Trophoblast cell (in vitro differentiated cells and primary cell): ENCODE results near the gene PAX1.

Experiments
- DNase-seq, 2 donors: peaks; one replicate each; pipeline ENCODE4 v3.0.0-alpha.2; 2016
- H2AFZ ChIP-seq: 2 replicates; pipeline ENCODE4 v1.6.1; 2013; ENCODE audit warnings: low read length, moderate library complexity, mild to moderate bottlenecking; ENCODE audit not compliant: insufficient read depth, poor library complexity
- H2AK5ac ChIP-seq: 2 replicates; pipeline ENCODE4 v1.6.1; 2013; ENCODE audit warnings: mild to moderate bottlenecking, low read length
- H2BK120ac ChIP-seq: 2 replicates; pipeline ENCODE4 v1.6.1; 2013; ENCODE audit warnings: low read length, mild to moderate bottlenecking, moderate library complexity; ENCODE audit not compliant: insufficient read depth, poor library complexity
- H2BK12ac ChIP-seq: 2 replicates; pipeline ENCODE4 v1.6.1; 2013; ENCODE audit warnings: mild to moderate bottlenecking, low read length, moderate library complexity
- H2BK5ac ChIP-seq: 2 replicates; pipeline ENCODE4 v1.6.1; 2013; ENCODE audit warnings: low read length, low read depth, moderate library complexity, mild to moderate bottlenecking; ENCODE audit not compliant: poor library complexity
- H3K14ac ChIP-seq: 2 replicates; pipeline ENCODE4 v1.6.1; 2013; ENCODE audit warnings: mild to moderate bottlenecking, low read length
- H3K18ac ChIP-seq: 2 replicates; pipeline ENCODE4 v1.6.1; 2013; ENCODE audit warnings: mild to moderate bottlenecking, low read length
- H3K23ac ChIP-seq: 2 replicates; pipeline ENCODE4 v1.6.1; 2013; ENCODE audit warnings: low read length
- H3K27ac ChIP-seq: 2 replicates; pipeline ENCODE4 v1.5.1; 2013; ENCODE audit warnings: low read depth, mild to moderate bottlenecking, inconsistent platforms, low read length, moderate library complexity
- H3K27me3 ChIP-seq: 2 replicates; pipeline ENCODE4 v1.6.1; 2013; ENCODE audit warnings: inconsistent platforms, mild to moderate bottlenecking, low read length, moderate library complexity; ENCODE audit not compliant: insufficient read depth
- H3K36me3 ChIP-seq, 2 experiments: 1 replicate in 1 of 2; 2 replicates in 1 of 2; pipeline ENCODE4 v1.6.1; 2013; ENCODE audit warnings: low read length in 2 of 2, mild to moderate bottlenecking in 2 of 2, moderate library complexity in 1 of 2; ENCODE audit not compliant: insufficient read depth in 2 of 2, control insufficient read depth in 1 of 2
- H3K4ac ChIP-seq: 2 replicates; pipeline ENCODE4 v1.6.1; 2013; ENCODE audit warnings: low read depth, mild to moderate bottlenecking, low read length, moderate library complexity
- H3K4me1 ChIP-seq, 2 experiments: 1 replicate in 1 of 2; 2 replicates in 1 of 2; pipeline ENCODE4 v1.6.1; 2013; ENCODE audit warnings: low read length in 2 of 2, mild to moderate bottlenecking in 2 of 2, moderate library complexity in 1 of 2; ENCODE audit not compliant: insufficient read depth in 2 of 2, control insufficient read depth in 1 of 2
- H3K4me2 ChIP-seq: 2 replicates; pipeline ENCODE4 v1.6.1; 2013; ENCODE audit warnings: inconsistent platforms, mild to moderate bottlenecking, low read length, moderate library complexity
- H3K4me3 ChIP-seq: 2 replicates; pipeline ENCODE4 v1.5.1; 2013; ENCODE audit warnings: mild to moderate bottlenecking, low read depth, low read length, inconsistent platforms
- H3K79me1 ChIP-seq: one replicate; pipeline ENCODE4 v1.6.1; 2013; ENCODE audit warnings: low read length
- H3K79me2 ChIP-seq: 2 replicates; pipeline ENCODE4 v1.6.1; 2013; ENCODE audit warnings: low read length, mild to moderate bottlenecking; ENCODE audit not compliant: control insufficient read depth, insufficient read depth, poor library complexity
- H3K9ac ChIP-seq: 2 replicates; pipeline ENCODE4 v1.6.1; 2013; ENCODE audit warnings: mild to moderate bottlenecking, low read length
- H3K9me3 ChIP-seq: 2 replicates; pipeline ENCODE4 v1.6.1; 2013; ENCODE audit warnings: low read depth, mild to moderate bottlenecking, control low read depth, inconsistent platforms, low read length; ENCODE audit not compliant: insufficient read depth
- H4K12ac ChIP-seq: 2 replicates; pipeline ENCODE4 v1.6.1; 2013; ENCODE audit warnings: low read depth, mild to moderate bottlenecking, low read length, moderate library complexity
- H4K8ac ChIP-seq: 2 replicates; pipeline ENCODE4 v1.6.1; 2013; ENCODE audit warnings: low read depth, mild to moderate bottlenecking, low read length, moderate library complexity
- H4K91ac ChIP-seq: one replicate; pipeline ENCODE4 v1.6.1; 2013; ENCODE audit warnings: low read depth, mild to moderate bottlenecking, low read length, moderate library complexity
- whole genome bisulfite sequencing: extraction: QIAGEN DNeasy Blood & Tissue Kit; methylation state at CpG from one replicate; pipeline ENCODE4 v1.1.7; 2013; ENCODE audit warnings: missing lambda C conversion rate; ENCODE audit not compliant: insufficient read length, insufficient coverage; ENCODE audit errors: extremely low coverage; 5-methylcytosine and 5-hydroxymethylcytosine counted together

PAX1 gene

DNA sequence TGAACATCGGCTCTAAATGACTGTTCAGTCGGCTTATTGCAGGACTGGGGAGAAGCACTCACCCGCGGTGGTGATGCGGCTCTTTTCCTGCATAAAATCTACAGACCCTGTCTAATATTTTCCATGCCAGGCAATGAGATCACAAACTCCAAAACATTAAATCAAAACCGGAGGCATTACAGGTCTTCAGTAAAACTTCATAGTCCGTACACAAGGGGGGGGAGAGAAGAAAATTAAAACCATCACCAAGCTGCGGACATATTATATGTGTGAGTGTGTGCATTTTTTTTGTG is 6.3 kb upstream of the PAX1 start:
- no peak overlapping the region for H4K91ac ChIP-seq
- H3K18ac ChIP-seq: no peak overlapping the region
- H3K27ac ChIP-seq: no peak overlapping the region
- H3K9ac ChIP-seq: no peak overlapping the region
- H3K9me3 ChIP-seq: peaks cover 3% of the 10 kb centered on the region
- peaks cover 62% of the 10 kb centered on the region for H3K27me3 ChIP-seq
- no CpG with 5 or more reads among the region's 8 CpGs for WGBS
- no peak overlapping the region for H4K12ac ChIP-seq
- no peak for DNase-seq
- no peak overlapping the region for H2BK5ac ChIP-seq
- no peak overlapping the region for H4K8ac ChIP-seq
- no peaks in the 10 kb centered on the region for H3K79me1 ChIP-seq
- no peak overlapping the region for H3K23ac ChIP-seq
- no peaks in the 10 kb centered on the region for H3K36me3 ChIP-seq
- H3K4me2 ChIP-seq: no peak overlapping the region
- no peaks in the 10 kb centered on the region for H3K79me2 ChIP-seq
- H3K14ac ChIP-seq: no peak overlapping the region
- no peak overlapping the region for H2BK12ac ChIP-seq
- no peak overlapping the region for H2AFZ ChIP-seq
- peaks cover 0 to 4% of the 10 kb centered on the region in 2 experiments for H3K4me1 ChIP-seq
- H3K4ac ChIP-seq: no peak overlapping the region
- no peak overlapping the region for H2AK5ac ChIP-seq
- no peak overlapping the region for H2BK120ac ChIP-seq
- no peak overlapping the region for H3K4me3 ChIP-seq

DNA sequence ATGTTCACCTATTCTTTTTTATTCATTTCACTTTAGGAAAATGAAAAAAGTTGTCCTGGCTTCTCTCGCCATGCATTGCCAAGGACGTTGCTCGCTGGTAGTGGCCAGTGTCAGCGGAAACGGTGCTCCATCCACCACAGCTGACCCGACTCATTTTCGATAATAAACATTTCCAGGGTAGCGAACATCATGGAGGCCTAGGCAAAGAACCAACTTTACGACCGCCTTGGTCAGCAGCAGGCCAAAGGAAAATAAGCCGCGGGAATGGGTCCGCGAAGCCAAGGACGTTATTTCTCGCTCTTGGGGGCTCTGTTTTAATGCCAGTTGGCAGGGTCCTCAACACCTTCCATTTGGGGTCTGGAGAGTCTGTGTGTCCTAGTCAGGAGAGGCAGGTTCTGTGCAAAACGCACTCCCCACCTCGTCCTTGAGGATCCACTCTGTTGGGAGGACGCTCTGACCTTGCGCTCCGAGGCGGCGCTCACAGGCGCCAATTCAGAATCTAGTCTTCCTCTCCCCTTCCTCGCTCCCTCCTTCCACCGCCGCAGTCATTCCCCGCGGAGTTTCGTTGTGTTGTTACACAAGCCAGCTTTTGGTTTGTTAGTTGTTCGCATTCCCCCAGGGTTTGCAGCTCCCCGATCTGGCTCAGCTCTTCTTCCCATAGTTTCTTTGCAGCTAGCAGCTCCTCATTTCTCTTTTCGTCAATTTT is 4.1 kb upstream of the PAX1 start:
- peaks cover 82% of the 10 kb centered on the region for H3K27me3 ChIP-seq
- no peaks in the 10 kb centered on the region for H3K79me2 ChIP-seq
- no peak overlapping the region for H2AFZ ChIP-seq
- H3K4ac ChIP-seq: no peak overlapping the region
- H4K91ac ChIP-seq: no peak overlapping the region
- no peaks in the 10 kb centered on the region for H3K36me3 ChIP-seq
- no peak overlapping the region for H3K9ac ChIP-seq
- H3K18ac ChIP-seq: no peak overlapping the region
- no peak overlapping the region for H3K4me3 ChIP-seq
- H2BK12ac ChIP-seq: no peak overlapping the region
- peaks cover 3% of the 10 kb centered on the region for H3K9me3 ChIP-seq
- H3K23ac ChIP-seq: no peak overlapping the region
- no peak overlapping the region for H2AK5ac ChIP-seq
- H2BK5ac ChIP-seq: no peak overlapping the region
- no peak overlapping the region for H2BK120ac ChIP-seq
- H3K27ac ChIP-seq: no peak overlapping the region
- H3K4me2 ChIP-seq: peak overlapping the region; percentile 17
- no peak for DNase-seq
- no peak overlapping the region for H3K14ac ChIP-seq
- H4K12ac ChIP-seq: no peak overlapping the region
- H3K79me1 ChIP-seq: no peaks in the 10 kb centered on the region
- WGBS: no CpG with 5 or more reads among the region's 33 CpGs
- H4K8ac ChIP-seq: no peak overlapping the region
- peaks cover 3 to 4% of the 10 kb centered on the region in 2 experiments for H3K4me1 ChIP-seq

- Histone ChIP-seq H2AK5ac (no peak overlapping the region), H2AFZ (no peak overlapping the region)
Observed at GRCh38 chr20:21702016-21702415, 3.4 kb upstream of the PAX1 start.

DNA sequence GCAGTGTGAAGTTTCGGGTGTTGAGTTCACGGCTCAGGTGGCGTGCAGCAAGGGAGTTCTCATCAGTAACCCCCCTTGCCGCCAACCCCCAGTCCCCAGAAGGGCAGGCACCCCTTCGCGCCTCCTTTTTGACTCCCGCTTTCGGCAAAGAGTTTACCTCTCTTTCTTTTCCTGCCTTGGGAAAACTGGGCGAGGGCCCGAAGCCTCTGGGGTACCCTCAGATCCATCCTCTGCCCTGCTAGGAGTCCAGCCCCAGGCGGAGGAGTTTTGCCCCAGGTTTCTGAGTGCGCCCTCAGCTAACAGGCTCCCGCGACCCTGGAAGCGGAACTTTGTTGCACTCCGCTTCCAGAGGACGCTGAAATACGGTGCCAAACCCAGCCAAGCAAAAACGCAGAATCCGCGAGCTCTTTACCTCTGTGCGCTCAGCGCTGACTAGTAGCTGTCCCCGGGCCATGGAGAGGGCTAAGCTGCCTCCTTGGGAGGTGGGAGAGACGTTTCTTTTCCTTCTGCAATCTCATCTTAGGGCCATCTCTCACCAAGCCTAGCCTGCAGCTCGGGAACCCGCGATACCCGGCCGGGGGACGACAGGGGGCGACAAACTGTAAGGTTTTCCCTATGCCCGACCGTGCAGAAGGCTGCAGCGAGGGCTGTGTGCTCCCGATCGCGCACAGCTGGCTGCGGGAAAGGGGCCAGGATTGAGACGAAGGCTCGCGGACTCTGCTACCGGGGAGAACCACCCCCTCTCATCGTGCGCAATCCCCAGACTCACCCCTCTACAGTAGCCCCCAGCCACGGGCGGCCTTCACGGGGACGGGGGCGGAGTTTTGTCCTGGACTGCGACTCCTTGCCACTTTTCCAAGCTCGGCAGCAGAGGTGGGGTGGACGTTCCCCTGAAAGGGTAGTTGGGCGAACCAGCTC is 2.7 kb upstream of the PAX1 start:
- peaks cover 3 to 6% of the 10 kb centered on the region in 2 experiments for H3K4me1 ChIP-seq
- H4K91ac ChIP-seq: no peak overlapping the region
- H2BK120ac ChIP-seq: no peak overlapping the region
- no peak overlapping the region for H3K4ac ChIP-seq
- peak; percentile 31 to 50 for DNase-seq
- H3K79me1 ChIP-seq: no peaks in the 10 kb centered on the region
- H3K9ac ChIP-seq: no peak overlapping the region
- H2AFZ ChIP-seq: no peak overlapping the region
- no peak overlapping the region for H3K4me3 ChIP-seq
- WGBS: no CpG with 5 or more reads among the region's 54 CpGs
- H3K14ac ChIP-seq: no peak overlapping the region
- peaks cover 88% of the 10 kb centered on the region for H3K27me3 ChIP-seq
- H3K36me3 ChIP-seq: no peaks in the 10 kb centered on the region
- no peak overlapping the region for H2BK5ac ChIP-seq
- H3K18ac ChIP-seq: no peak overlapping the region
- no peak overlapping the region for H3K23ac ChIP-seq
- no peak overlapping the region for H2BK12ac ChIP-seq
- no peak overlapping the region for H2AK5ac ChIP-seq
- no peaks in the 10 kb centered on the region for H3K79me2 ChIP-seq
- peaks cover 7% of the 10 kb centered on the region for H3K9me3 ChIP-seq
- H3K27ac ChIP-seq: no peak overlapping the region
- no peak overlapping the region for H4K12ac ChIP-seq
- no peak overlapping the region for H4K8ac ChIP-seq
- peak overlapping the region; percentile 67 for H3K4me2 ChIP-seq

More at GRCh38 chr20:21702016-21702415, 3.4 kb upstream of the PAX1 start:
- Histone ChIP-seq H3K79me1 (no peaks in the 10 kb centered on the region), H4K91ac (no peak overlapping the region), H3K9me3 (peaks cover 7% of the 10 kb centered on the region), H2BK5ac (no peak overlapping the region), H3K79me2 (no peaks in the 10 kb centered on the region), H3K18ac (no peak overlapping the region), H4K8ac (no peak overlapping the region), H3K4me2 (no peak overlapping the region), H3K4me3 (no peak overlapping the region), H3K4me1 (peaks cover 3 to 6% of the 10 kb centered on the region in 2 experiments), H3K14ac (no peak overlapping the region), H3K4ac (no peak overlapping the region), H3K9ac (no peak overlapping the region), H2BK120ac (no peak overlapping the region), H3K27me3 (peaks cover 84% of the 10 kb centered on the region), H3K27ac (no peak overlapping the region), H3K23ac (no peak overlapping the region), H3K36me3 (no peaks in the 10 kb centered on the region), H2BK12ac (no peak overlapping the region), H4K12ac (no peak overlapping the region)
- no CpG with 5 or more reads among the region's 14 CpGs for WGBS
- no peak for DNase-seq
